GF-D8 (cell line): Measurements from ENCODE around the gene HHIPL1.
"Not testable (repeated sequence)": the region's sequence is repeated elsewhere in the genome, so short reads cannot be mapped to it uniquely, and the experiment has no call there.

Experiments used
- DNase-seq: peaks from one replicate; lab custom pipeline; 2025; lab: John Stamatoyannopoulos, UW

The HHIPL1 gene

GRCh38 chr14:99660006-99660566 is 15.2 kb downstream of the HHIPL1 start:
- no peak for DNase-seq

- no peak for DNase-seq
These were observed 15.9 kb downstream of the HHIPL1 start for GRCh38 chr14:99660794-99661193.

- DNase-seq = not testable (repeated sequence)
These were observed 16.3 kb downstream of the HHIPL1 start for GRCh38 chr14:99661206-99661605.

DNA sequence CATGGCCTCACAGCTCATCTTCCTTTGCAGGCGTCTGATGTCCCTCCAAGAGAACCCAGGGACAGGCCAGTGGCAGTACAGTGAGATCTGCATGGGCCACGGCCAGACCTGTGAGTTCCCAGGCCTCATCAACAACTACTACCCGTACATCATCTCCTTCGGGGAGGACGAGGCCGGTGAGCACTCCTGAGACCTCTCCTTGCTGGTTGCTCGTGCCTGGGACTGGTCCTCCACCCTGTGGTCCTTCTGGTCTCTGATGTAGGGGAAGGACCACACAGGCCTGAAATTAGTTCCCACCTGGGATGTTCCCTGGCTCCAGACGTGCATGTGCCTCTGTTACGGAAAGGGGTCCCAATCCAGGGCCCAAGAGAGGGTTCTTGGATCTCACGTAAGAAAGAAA is 17.9 kb downstream of the HHIPL1 start:
- no peak for DNase-seq

GRCh38 chr14:99663386-99664057 is 18.6 kb downstream of the HHIPL1 start:
- no peak for DNase-seq

- DNase-seq = no peak
These were observed 19.4 kb downstream of the HHIPL1 start for GRCh38 chr14:99664058-99664936.

GRCh38 chr14:99664937-99665273 is 20.0 kb downstream of the HHIPL1 start:
- no peak for DNase-seq

- DNase-seq = no peak
These were observed 21.6 kb downstream of the HHIPL1 start for GRCh38 chr14:99666533-99666932.

DNA sequence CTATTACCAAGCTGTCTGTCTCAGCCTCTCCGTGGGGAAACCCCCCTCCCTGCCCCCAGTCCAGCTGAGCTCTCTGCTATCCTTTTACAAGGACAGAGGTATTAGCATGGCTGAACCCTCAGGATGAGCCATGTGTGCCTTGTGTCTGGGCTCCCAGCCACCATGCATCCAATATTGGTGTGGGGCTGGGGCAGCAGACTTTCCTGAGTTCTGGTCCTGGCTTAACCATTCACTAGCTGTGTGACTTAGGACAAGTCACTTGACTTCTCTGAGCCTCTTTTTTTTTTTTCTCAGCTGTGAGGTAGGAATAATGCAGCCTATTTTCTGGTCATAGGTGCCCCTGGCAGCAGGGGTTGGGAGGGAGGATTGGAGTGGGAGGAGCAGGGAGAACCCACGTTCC is 22.1 kb downstream of the HHIPL1 start:
- no peak for DNase-seq

- DNase-seq = no peak
These were observed 22.9 kb downstream of the HHIPL1 start for GRCh38 chr14:99667821-99668220.

DNA sequence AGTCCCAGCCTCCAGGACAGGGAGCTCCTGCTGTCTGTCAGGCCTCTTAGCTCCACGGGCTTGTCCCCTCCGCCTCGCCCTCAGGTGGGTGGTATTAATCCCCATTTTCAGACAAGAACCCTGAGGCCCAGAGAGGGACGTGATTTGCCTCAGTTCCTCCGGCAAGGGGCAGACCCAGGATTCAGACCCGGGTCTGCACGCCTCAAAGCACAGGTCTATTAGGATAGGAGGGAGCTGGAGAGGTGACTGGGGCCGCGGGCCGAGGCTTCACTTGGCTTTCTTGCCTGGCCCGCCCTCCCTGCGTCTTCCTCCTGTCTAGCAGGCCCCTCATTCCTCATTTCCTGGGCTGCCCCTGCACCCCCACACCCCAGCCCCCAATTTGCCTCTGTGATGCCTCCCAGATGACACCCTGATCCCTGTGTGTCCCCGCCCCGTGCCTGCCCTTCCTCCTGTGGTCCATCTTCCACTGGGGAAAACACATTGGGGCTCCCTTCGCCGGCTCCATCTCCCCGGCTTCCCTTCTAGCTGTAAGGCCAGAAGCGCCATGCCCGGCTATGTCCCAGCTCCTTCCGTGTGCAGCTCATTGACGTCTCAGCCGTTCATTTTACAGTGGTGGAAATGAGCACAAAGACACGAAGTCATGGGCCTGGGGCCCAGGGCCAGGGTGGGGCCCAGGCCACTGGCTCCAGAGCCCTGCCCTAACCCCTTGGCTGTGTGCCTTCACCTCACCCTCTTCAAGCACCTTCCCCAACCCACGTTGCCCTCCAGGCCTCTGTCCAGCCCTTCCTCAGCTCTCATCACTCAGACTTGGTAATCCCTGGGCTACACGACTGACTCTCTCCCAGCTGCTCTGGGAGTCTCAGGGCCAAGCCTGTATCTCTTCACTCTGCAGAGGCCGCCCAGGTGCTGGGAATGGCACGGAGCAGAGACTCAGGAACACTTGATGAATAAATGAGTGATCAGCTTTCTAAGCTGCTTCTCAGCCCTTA is 23.7 kb downstream of the HHIPL1 start:
- DNase-seq = no peak

- DNase-seq = no peak
These were observed 25.7 kb downstream of the HHIPL1 start for GRCh38 chr14:99670361-99671234.

- DNase-seq = no peak
These were observed 26.6 kb downstream of the HHIPL1 start for GRCh38 chr14:99671235-99672224.

GRCh38 chr14:99672506-99673304 is 27.8 kb downstream of the HHIPL1 start:
- DNase-seq = no peak

GRCh38 chr14:99673305-99674063 is 28.6 kb downstream of the HHIPL1 start:
- no peak for DNase-seq

DNA sequence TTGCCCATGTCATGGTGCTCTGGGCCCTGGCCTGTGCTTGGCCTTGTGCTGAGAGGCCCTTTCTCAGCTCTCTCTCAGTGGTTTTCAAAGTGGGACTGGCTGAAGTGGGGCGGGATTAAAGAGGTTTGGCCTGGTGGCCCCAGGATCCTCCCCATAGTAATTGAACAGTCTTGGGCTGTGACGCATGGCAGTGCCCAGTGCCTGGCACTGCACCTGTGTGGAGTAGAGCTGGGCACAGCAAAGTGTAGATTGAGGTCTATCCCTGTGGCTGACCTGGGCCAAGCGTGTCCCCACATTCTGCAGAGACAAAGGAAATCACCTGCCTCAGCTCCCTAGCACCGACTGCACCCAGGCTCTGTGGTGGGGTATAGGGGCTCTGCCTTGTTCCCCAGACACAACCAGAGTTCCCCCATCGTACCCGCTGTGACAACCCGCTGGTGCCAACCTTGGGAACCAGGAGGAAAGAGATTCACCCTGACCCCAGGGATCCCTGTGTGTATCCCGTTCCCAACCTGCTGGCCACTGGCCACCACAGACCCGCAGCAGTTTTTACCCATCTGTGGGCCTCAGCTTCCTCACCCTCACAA is 29.2 kb downstream of the HHIPL1 start:
- DNase-seq = no peak

- DNase-seq = no peak
These were observed 29.9 kb downstream of the HHIPL1 start for GRCh38 chr14:99674776-99675381.
